IPS-18c (cell line): ENCODE results near the gene ZNF287.
"Not testable (repeated sequence)": the region's sequence is repeated elsewhere in the genome, so short reads cannot be mapped to it uniquely, and the experiment has no call there.

Experiments used
- H3K4me3 ChIP-seq: 2 replicates; pipeline ENCODE4 v1.7.0; 2013; ENCODE audit warnings: low read depth, mild to moderate bottlenecking, low read length, moderate library complexity; ENCODE audit not compliant: insufficient read depth
- H3K9me3 ChIP-seq: one replicate; pipeline ENCODE4 v1.6.1; 2013; ENCODE audit warnings: mild to moderate bottlenecking, low read length, moderate library complexity; ENCODE audit not compliant: control insufficient read depth, insufficient read depth

The ZNF287 gene

GRCh38 chr17:16525556-16525955 lies 43.4 kb downstream of the ZNF287 start:
- not testable (repeated sequence) for H3K4me3 ChIP-seq, H3K9me3 ChIP-seq

DNA sequence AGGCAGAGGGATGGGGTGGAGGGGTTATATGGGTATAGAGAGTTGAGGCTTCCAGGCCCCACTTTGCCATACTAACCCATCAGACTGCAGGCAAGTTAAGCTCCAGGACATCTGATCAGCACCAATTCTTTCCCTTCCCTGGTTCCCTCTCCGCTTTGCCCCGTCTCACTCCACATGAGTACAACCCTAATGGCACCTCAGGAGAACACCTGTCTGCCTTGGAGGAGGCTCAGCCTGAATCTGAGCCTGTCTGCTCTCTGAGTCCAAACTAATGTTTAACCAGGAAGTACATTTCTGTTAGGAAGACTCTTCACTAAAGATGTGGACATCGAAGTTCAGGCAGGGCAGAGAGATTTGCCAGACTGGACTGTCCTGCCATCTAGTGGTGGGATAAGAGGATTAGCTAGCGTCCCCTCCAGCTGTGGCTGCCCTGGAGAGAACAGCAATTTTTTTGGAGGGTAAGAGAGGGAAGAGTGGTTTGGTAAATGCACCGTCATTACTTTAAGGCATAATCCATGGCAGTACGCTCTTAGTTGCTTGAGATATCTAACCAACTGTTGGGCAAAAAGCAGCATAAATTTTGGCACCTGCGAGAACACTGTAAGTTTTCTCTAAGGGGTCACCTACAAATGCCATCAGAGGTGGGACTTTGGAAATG lies 47.8 kb downstream of the ZNF287 start:
- no peak overlapping the region for H3K4me3 ChIP-seq
- H3K9me3 ChIP-seq, result no peaks in the 10 kb centered on the region

- H3K4me3 ChIP-seq, result no peak overlapping the region
- H3K9me3 ChIP-seq, result no peaks in the 10 kb centered on the region
These were observed 50.0 kb downstream of the ZNF287 start for GRCh38 chr17:16519021-16519420.

DNA sequence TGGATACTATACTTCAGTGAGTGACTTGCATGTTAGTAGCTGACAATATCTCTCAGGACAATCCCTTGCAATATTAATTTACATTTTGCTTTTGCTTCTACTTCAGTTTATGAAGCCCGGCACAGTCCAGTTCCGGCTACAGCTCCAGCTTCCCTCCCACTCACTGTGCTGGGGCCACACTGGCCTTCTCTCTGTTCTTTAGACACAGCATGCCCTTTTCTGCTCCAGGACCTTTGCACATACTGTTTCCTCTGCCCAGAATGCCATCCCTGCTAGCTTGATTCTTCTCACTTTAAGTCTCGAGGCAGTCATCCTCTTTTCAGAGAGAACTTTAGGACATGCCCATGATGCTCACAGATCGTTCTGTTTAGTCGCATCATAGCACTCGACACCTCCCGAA lies 51.5 kb downstream of the ZNF287 start:
- H3K9me3 ChIP-seq, result no peaks in the 10 kb centered on the region
- no peak overlapping the region; the same call in 1 of the 2 replicates for H3K4me3 ChIP-seq

- Histone ChIP-seq H3K9me3 (no peaks in the 10 kb centered on the region), H3K4me3 (no peak overlapping the region)
These were observed 52.4 kb downstream of the ZNF287 start for GRCh38 chr17:16516594-16517051.

DNA sequence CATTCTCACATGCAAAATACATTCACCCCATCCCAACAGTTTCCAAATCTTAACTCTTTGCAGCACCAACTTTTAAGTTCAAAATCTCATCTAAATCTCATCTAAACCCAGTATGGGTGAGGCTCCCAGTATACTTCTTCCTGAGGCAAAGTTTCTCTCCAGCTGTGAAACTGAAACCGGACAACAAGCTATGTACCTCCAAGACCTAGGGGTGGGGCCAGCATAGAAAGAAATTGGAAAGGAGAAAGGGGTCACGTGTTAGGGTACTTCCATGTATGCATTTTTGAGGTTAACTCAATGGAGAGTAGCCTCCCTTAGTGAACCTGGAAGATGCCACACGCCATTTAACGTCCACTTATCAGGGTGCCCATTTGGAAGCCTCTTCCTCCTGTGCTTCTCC lies 53.1 kb downstream of the ZNF287 start:
- Histone ChIP-seq H3K9me3 (no peaks in the 10 kb centered on the region), H3K4me3 (no peak overlapping the region)

DNA sequence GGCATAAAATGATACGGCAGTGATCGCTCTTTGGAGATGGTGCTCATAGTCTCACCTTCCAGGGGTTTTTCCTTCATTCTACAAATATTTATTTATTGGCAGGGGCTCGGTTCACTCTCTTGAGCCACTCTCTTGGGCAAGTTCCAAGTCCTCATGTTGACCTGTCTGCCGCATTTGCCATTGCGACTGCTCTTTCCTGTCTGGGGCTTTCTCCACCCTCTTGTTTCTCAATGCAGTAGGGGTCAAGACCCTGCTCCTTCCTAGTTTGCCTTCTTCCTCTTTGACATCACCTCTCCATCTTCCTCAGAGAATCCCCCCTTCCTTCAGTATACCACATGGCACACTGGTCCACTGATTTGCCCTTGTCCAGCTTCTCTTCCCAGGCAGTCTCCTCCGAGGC lies 55.1 kb downstream of the ZNF287 start:
- Histone ChIP-seq H3K9me3 (no peaks in the 10 kb centered on the region), H3K4me3 (no peak overlapping the region)

DNA sequence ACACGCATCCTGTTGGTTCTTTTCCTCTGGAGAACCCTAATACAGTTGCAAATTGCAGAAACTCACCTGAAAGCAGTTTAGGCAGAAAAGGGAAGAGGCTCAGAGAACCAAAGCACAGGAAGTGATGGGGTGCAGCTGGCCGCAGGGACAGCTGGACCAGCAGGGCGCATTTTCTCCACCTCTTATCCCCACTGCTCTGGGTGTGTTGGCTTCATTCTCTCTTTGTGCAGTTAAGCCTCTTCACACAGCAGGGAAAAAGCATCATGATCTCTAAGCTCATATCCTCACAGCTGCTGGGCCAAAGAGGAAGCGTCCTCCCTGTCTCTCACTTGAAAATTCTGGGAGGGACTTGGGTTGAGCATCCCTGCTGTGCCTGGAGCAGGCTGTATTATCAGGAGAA lies 57.0 kb downstream of the ZNF287 start:
- H3K9me3 ChIP-seq, result no peaks in the 10 kb centered on the region
- no peak overlapping the region for H3K4me3 ChIP-seq

DNA sequence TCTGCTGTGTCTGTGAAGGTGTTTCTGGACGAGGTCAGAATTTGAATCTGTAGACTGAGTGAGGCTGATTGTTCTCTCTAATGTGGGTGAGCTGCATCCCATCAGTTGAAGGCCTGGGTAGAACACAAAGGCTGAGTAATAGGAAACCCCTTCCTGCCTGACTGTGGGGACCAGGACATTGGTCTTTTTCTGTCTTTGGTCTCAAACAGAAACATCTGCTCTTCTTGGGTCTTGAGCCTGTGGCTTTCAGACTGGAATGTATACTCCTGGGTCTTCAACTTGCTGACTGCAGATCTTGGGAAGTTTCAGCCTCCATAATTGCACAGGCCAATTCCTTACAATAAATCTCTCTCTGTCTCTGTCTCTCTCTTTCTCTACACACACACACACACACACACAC lies 57.4 kb downstream of the ZNF287 start:
- no peaks in the 10 kb centered on the region for H3K9me3 ChIP-seq
- no peak overlapping the region for H3K4me3 ChIP-seq

GRCh38 chr17:16507918-16508533 lies 61.0 kb downstream of the ZNF287 start:
- H3K4me3 ChIP-seq, result no peak overlapping the region
- H3K9me3 ChIP-seq, result no peaks in the 10 kb centered on the region

DNA sequence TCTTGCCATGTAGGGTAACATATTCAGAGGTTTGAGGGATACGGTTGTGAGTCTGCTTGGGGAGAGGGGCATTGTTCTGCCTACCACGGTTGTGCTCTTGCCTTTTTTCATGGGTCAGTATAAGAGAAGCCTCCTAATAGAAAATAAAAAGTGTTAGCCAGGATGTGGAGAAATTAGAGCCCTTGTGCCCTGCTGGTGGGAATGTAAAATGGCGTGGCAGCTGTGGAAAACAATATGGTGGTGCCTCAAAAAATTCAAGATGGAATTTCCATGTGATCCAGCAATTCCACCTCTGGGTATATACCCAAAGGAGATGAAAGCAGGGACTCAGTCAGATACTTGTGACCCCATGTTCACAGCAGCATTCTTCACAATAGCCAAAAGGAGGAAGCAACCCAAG lies 62.8 kb downstream of the ZNF287 start:
- H3K4me3 ChIP-seq, result no peak overlapping the region
- H3K9me3 ChIP-seq, result no peaks in the 10 kb centered on the region

DNA sequence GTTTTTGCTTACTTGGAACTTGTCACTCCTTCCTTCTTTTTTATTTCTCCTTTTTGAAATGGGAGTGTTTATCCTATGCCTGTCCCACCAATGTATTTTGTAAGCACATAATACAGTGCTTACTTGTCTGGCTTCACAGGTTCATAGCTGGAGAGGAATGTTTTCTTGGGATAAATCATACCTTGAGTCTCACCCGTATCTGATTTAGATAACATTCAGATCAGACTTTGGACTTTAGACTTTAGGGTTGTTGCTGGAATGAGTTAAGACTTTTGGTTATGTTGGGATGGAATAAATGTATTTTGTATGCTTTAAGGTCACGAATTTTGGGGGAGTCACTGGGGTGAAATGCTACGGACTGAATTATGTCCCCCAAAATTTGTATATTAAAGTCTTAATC lies 64.0 kb downstream of the ZNF287 start:
- H3K4me3 ChIP-seq, result no peak overlapping the region
- no peaks in the 10 kb centered on the region for H3K9me3 ChIP-seq
